IMR-90 (cell line): ENCODE measurements around the gene FOXP1. TPM values are rescaled to one million over a fixed set of nuclear protein-coding genes. Genes with fewer than 3 reads are reported as not detected.

Experiments
- ATAC-seq: fragments of 200-7000 bp; cut with Tn5 transposase; 2 replicates; pipeline ENCODE4 v1.9.1; 2020; ENCODE audit warnings: low read depth, mild to moderate bottlenecking, moderate library complexity
- BruUV-seq: library from RNA; stranded (reverse); fragments of 400-500 nt; replicated peaks from 2 replicates; lab custom pipeline; 2021; lab: Mats Ljungman, UMichigan
- CTCF ChIA-PET: fragments of 300-600 bp; formaldehyde crosslinking; extraction: SDS; loops from one replicate; lab custom pipeline; 2021; ENCODE audit warnings: antibody characterized with exemption; lab: Yijun Ruan, JAX
- POLR2A ChIA-PET: fragments of 300-600 bp; sonication (Branson Sonifier 250); formaldehyde crosslinking; loops from one replicate; lab custom pipeline; 2022; ENCODE audit warnings: antibody characterized with exemption; ENCODE audit not compliant: unreplicated experiment; lab: Charles Lee
- DNase-seq: peaks from one replicate; pipeline ENCODE4 v3.0.0; 2013
- H2AFZ ChIP-seq: replicated peaks from 2 replicates; pipeline ENCODE3; 2013; ENCODE audit warnings: low read length, mild to moderate bottlenecking; ENCODE audit not compliant: poor library complexity
- H2AK5ac ChIP-seq: 2 replicates; pipeline ENCODE4 v1.6.1; 2013; ENCODE audit warnings: low read depth, low read length, inconsistent platforms
- H2AK9ac ChIP-seq: replicated peaks from 2 replicates; pipeline ENCODE3; 2013; ENCODE audit warnings: mild to moderate bottlenecking, low read depth, low read length, moderate library complexity; ENCODE audit not compliant: poor library complexity
- H2BK120ac ChIP-seq: 2 replicates; pipeline ENCODE4 v1.6.1; 2013; ENCODE audit warnings: low read depth, low read length, inconsistent platforms
- H2BK15ac ChIP-seq: 3 replicates; pipeline ENCODE4 v1.6.1; 2013; ENCODE audit warnings: low read depth, low read length, inconsistent platforms
- H2BK20ac ChIP-seq: 2 replicates; pipeline ENCODE4 v1.6.1; 2013; ENCODE audit warnings: low read depth, mild to moderate bottlenecking, inconsistent platforms, low read length, moderate library complexity
- H2BK5ac ChIP-seq: 2 replicates; pipeline ENCODE4 v1.6.1; 2013; ENCODE audit warnings: mild to moderate bottlenecking, low read depth, low read length, inconsistent platforms; ENCODE audit not compliant: poor library complexity, severe bottlenecking
- H3K14ac ChIP-seq: replicated peaks from 2 replicates; pipeline ENCODE4 v1.6.1; 2013; ENCODE audit warnings: low read depth, low read length, inconsistent platforms
- H3K18ac ChIP-seq: 2 replicates; pipeline ENCODE4 v1.6.1; 2013; ENCODE audit warnings: low read depth, low read length, control low read depth
- H3K23ac ChIP-seq: 2 replicates; pipeline ENCODE4 v1.6.1; 2013; ENCODE audit warnings: low read depth, low read length, inconsistent platforms
- H3K27ac ChIP-seq: 2 replicates; pipeline ENCODE4 v1.5.1; 2013; ENCODE audit warnings: mild to moderate bottlenecking, control low read depth, low read length; ENCODE audit not compliant: insufficient read depth
- H3K27me3 ChIP-seq: 2 replicates; pipeline ENCODE4 v1.6.1; 2013; ENCODE audit warnings: low read length; ENCODE audit not compliant: control insufficient read depth, insufficient read depth
- H3K36me3 ChIP-seq: 2 replicates; pipeline ENCODE4 v1.6.1; 2013; ENCODE audit warnings: low read length, mixed read lengths; ENCODE audit not compliant: control insufficient read depth, insufficient read depth
- H3K4ac ChIP-seq: 2 replicates; pipeline ENCODE4 v1.6.1; 2013; ENCODE audit warnings: low read depth, low read length, inconsistent platforms
- H3K4me1 ChIP-seq: 2 replicates; pipeline ENCODE4 v1.6.1; 2013; ENCODE audit warnings: low read length, mixed read lengths; ENCODE audit not compliant: control insufficient read depth, insufficient read depth
- H3K4me2 ChIP-seq: 2 replicates; pipeline ENCODE4 v1.6.1; 2013; ENCODE audit warnings: low read depth, mild to moderate bottlenecking, control low read depth, low read length, moderate library complexity
- H3K4me3 ChIP-seq: 2 replicates; pipeline ENCODE4 v1.5.1; 2013; ENCODE audit warnings: low read depth, mild to moderate bottlenecking, control low read depth, low read length, moderate library complexity; ENCODE audit not compliant: insufficient read depth
- H3K56ac ChIP-seq: 2 replicates; pipeline ENCODE4 v1.6.1; 2013; ENCODE audit warnings: low read length, inconsistent platforms; ENCODE audit not compliant: insufficient read depth; ENCODE audit errors: extremely low read depth
- H3K79me1 ChIP-seq, 2 experiments: 2 replicates each; pipeline ENCODE4 v1.6.1; 2013; ENCODE audit warnings: low read length in 2 of 2, inconsistent platforms in 1 of 2, low read depth in 1 of 2
- H3K9ac ChIP-seq: 2 replicates; pipeline ENCODE4 v1.6.1; 2013; ENCODE audit warnings: low read depth, low read length, control low read depth
- H3K9me1 ChIP-seq: 2 replicates; pipeline ENCODE4 v1.6.1; 2013; ENCODE audit warnings: low read length, inconsistent platforms; ENCODE audit not compliant: insufficient read depth
- H3K9me3 ChIP-seq: 2 replicates; pipeline ENCODE4 v1.6.1; 2013; ENCODE audit warnings: low read length; ENCODE audit not compliant: control insufficient read depth, insufficient read depth
- H4K20me1 ChIP-seq: 2 replicates; pipeline ENCODE4 v1.6.1; 2013; ENCODE audit warnings: low read length, inconsistent platforms; ENCODE audit not compliant: insufficient read depth
- H4K5ac ChIP-seq: 2 replicates; pipeline ENCODE4 v1.6.1; 2013; ENCODE audit warnings: mild to moderate bottlenecking, low read depth, low read length, control low read depth
- H4K8ac ChIP-seq, 2 experiments: 2 replicates each; pipeline ENCODE4 v1.6.1; 2013; ENCODE audit warnings: low read depth in 2 of 2, low read length in 2 of 2, control low read depth in 1 of 2, inconsistent platforms in 1 of 2
- H4K91ac ChIP-seq: 2 replicates; pipeline ENCODE4 v1.6.1; 2013; ENCODE audit warnings: low read depth, low read length, inconsistent platforms; ENCODE audit not compliant: insufficient read depth
- BHLHE40 ChIP-seq: fragments of 150-350 bp; IDR thresholded peaks from 2 replicates; pipeline ENCODE4 v1.6.1; 2016; ENCODE audit warnings: mild to moderate bottlenecking, low read depth, low read length
- CHD1 ChIP-seq: IDR thresholded peaks from 2 replicates; pipeline ENCODE4 v1.6.1; 2012; ENCODE audit warnings: low read depth, low read length, improper control_type of control experiment
- CTCF ChIP-seq: conservative IDR thresholded peaks from 2 replicates; pipeline ENCODE4 v1.5.1; 2012; ENCODE audit warnings: mild to moderate bottlenecking, low read depth, low read length, improper control_type of control experiment
- ELK1 ChIP-seq: fragments of 150-350 bp; IDR thresholded peaks from 2 replicates; pipeline ENCODE4 v1.6.1; 2016; ENCODE audit warnings: low read depth, mild to moderate bottlenecking, low read length, moderate library complexity, borderline replicate concordance
- FOS ChIP-seq: fragments of 150-350 bp; IDR thresholded peaks from 2 replicates; pipeline ENCODE4 v1.6.1; 2016; ENCODE audit warnings: low read depth, low read length
- MAFK ChIP-seq: IDR thresholded peaks from 2 replicates; pipeline ENCODE4 v1.6.1; 2012; ENCODE audit warnings: low read depth, low read length, improper control_type of control experiment
- MXI1 ChIP-seq: IDR thresholded peaks from 2 replicates; pipeline ENCODE4 v1.6.1; 2012; ENCODE audit warnings: low read depth, mild to moderate bottlenecking, low read length, moderate library complexity, borderline replicate concordance
- NFE2L2 ChIP-seq: fragments of 150-350 bp; IDR thresholded peaks from 2 replicates; pipeline ENCODE4 v1.6.1; 2016; ENCODE audit warnings: low read depth, mild to moderate bottlenecking, low read length
- POLR2A ChIP-seq: IDR thresholded peaks from 2 replicates; pipeline ENCODE4 v1.6.1; 2012; ENCODE audit warnings: mild to moderate bottlenecking, low read depth, low read length
- RAD21 ChIP-seq: IDR thresholded peaks from 2 replicates; pipeline ENCODE4 v1.6.1; 2012; ENCODE audit warnings: low read length, improper control_type of control experiment
- RFX5 ChIP-seq: IDR thresholded peaks from 2 replicates; pipeline ENCODE4 v1.8.0; 2012; ENCODE audit warnings: low read depth, mild to moderate bottlenecking, low read length, moderate library complexity
- USF2 ChIP-seq: fragments of 150-350 bp; IDR thresholded peaks from 2 replicates; pipeline ENCODE4 v1.6.1; 2017; ENCODE audit warnings: mild to moderate bottlenecking, antibody characterized with exemption, low read length, low read depth
- WGBS, 2 experiments: methylation state at CpG; one replicate each; pipeline versions ENCODE4 v1.1.5 to v1.1.7; 2013; ENCODE audit warnings: missing lambda C conversion rate in 2 of 2; ENCODE audit not compliant: insufficient read length in 1 of 2; ENCODE audit errors: extremely low coverage in 2 of 2; 5-methylcytosine and 5-hydroxymethylcytosine counted together
- dilution Hi-C: fragments of 300-500 bp; cut with HindIII; formaldehyde crosslinking; loops from one replicate; pipeline ENCODE4 v1.14.3; 2018; ENCODE audit warnings: low sequenced_read_pairs; ENCODE audit not compliant: unreplicated experiment
- in situ Hi-C: fragments of 300-500 bp; cut with MboI; formaldehyde crosslinking; loops from 3 replicates; pipeline ENCODE4 v1.14.3; 2019; ENCODE audit warnings: low sequenced_read_pairs, inconsistent platforms, mixed read lengths
- intact Hi-C: fragments of 100-400 bp; cut with micrococcal nuclease; formaldehyde crosslinking; loops from 2 replicates; pipeline ENCODE4 v1.10.0; 2022
- polyA plus RNA-seq, 3 experiments: library from polyadenylated mRNA; depleted of rRNA; stranded (reverse); fragments of >200 nt; gene quantifications; 2 replicates each; pipeline ENCODE4 v1.2.3, GENCODE V29; 2012; ENCODE audit warnings: low replicate concordance in 1 of 3
- total RNA-seq: library from RNA; depleted of rRNA; stranded (reverse); fragments of >200 nt; gene quantifications from 2 replicates; pipeline ENCODE4 v1.2.3, GENCODE V29; 2012

The FOXP1 gene
- total and polyA plus RNA-seq, 2 of the 4 experiments (the other 2 are of a cell fraction) = 37.0 to 132 TPM

- no peak overlapping the region for H2AK9ac ChIP-seq
- no peak overlapping the region for H2BK5ac ChIP-seq
- H3K14ac ChIP-seq = no peak overlapping the region
- CTCF ChIA-PET = interaction anchor here (0.6 kb wide), 1 partner anchor 575 kb away, joined by 3 read pairs; no protein-coding TSS in a partner anchor
- H4K5ac ChIP-seq = no peak overlapping the region; the same call in 1 of the 2 replicates
- no peak overlapping the region for H3K4me2 ChIP-seq
- no peaks in the 10 kb centered on the region for H3K9me3 ChIP-seq
- H3K9me1 ChIP-seq = no peaks in the 10 kb centered on the region
- H2BK15ac ChIP-seq = no peak overlapping the region
- DNase-seq = no peak
- no peaks in the 10 kb centered on the region for H3K36me3 ChIP-seq
- H4K91ac ChIP-seq = no peak overlapping the region
- H3K18ac ChIP-seq = no peak overlapping the region; the same call in 1 of the 2 replicates
- WGBS, 2 experiments = no CpG with 5 or more reads among the region's 2 CpGs
- H3K27me3 ChIP-seq = no peaks in the 10 kb centered on the region
- peaks cover 15 to 37% of the 10 kb centered on the region in 2 experiments for H3K79me1 ChIP-seq
- no peaks in the 10 kb centered on the region for H4K20me1 ChIP-seq
- H3K9ac ChIP-seq = no peak overlapping the region
- intact Hi-C loops = loop anchor here (5.0 to 10.0 kb wide), 2 partner anchors 320 to 1238 kb away; no protein-coding TSS in a partner anchor
- no peak overlapping the region for H2BK120ac ChIP-seq
- no TSS peak for BruUV-seq
- no peak overlapping the region for H3K56ac ChIP-seq
- ATAC-seq = no peak
- no peak overlapping the region for H3K27ac ChIP-seq
- no peak overlapping the region for H2AFZ ChIP-seq
- TF ChIP-seq RFX5 = no peak
- no peak for TF ChIP-seq CHD1
- TF ChIP-seq CTCF = no peak
- no peak for TF ChIP-seq POLR2A
- TF ChIP-seq RAD21 = no peak
- TF ChIP-seq MXI1 = no peak
- no peak for TF ChIP-seq ELK1
- no peak for TF ChIP-seq MAFK
- TF ChIP-seq FOS = no peak
- no peak for TF ChIP-seq USF2
- no peak for TF ChIP-seq BHLHE40
- TF ChIP-seq NFE2L2 = no peak
- H2AK5ac ChIP-seq = no peak overlapping the region
- dilution Hi-C loops = no loop called here
- no peak overlapping the region for H3K23ac ChIP-seq
- POLR2A ChIA-PET = no interaction called here
- H3K4me3 ChIP-seq = no peak overlapping the region
- H2BK20ac ChIP-seq = no peak overlapping the region
- in situ Hi-C loops = loop anchor here (10.0 to 25.0 kb wide), 4 partner anchors 168 to 758 kb away; no protein-coding TSS in a partner anchor
- H4K8ac ChIP-seq = no peak overlapping the region
- peaks cover 8% of the 10 kb centered on the region for H3K4me1 ChIP-seq
- no peak overlapping the region for H3K4ac ChIP-seq
These were observed 280.9 kb downstream of the FOXP1 start for GRCh38 chr3:71302604-71303003.
